Mesothelial cell of epicardium (in vitro differentiated cells): ENCODE results near the gene AQP2. TPM values are rescaled to one million over a fixed set of nuclear protein-coding genes. Genes with fewer than 3 reads are reported as not detected.

Experiments used
- DNase-seq, 2 experiments: peaks; one replicate each; pipeline ENCODE4 v3.0.0; 2021; ENCODE audit warnings: low spot score in 2 of 2; ENCODE audit not compliant: unreplicated experiment in 2 of 2
- H3K27ac Mint-ChIP-seq: 2 replicates; pipeline ENCODE4 v1.8.0; 2021; ENCODE audit warnings: mixed read lengths
- H3K27me3 Mint-ChIP-seq: 2 replicates; pipeline ENCODE4 v1.8.0; 2021; ENCODE audit warnings: low read depth, mixed read lengths
- H3K36me3 Mint-ChIP-seq: 2 replicates; pipeline ENCODE4 v1.8.0; 2021; ENCODE audit warnings: mixed read lengths
- H3K4me1 Mint-ChIP-seq: 2 replicates; pipeline ENCODE4 v1.8.0; 2021; ENCODE audit warnings: mixed read lengths
- H3K4me3 Mint-ChIP-seq: 2 replicates; pipeline ENCODE4 v1.8.0; 2021; ENCODE audit warnings: mild to moderate bottlenecking, moderate library complexity, mixed read lengths
- H3K9me3 Mint-ChIP-seq: 2 replicates; pipeline ENCODE4 v1.8.0; 2021; ENCODE audit warnings: mixed read lengths
- total RNA-seq: library from RNA; stranded (reverse); gene quantifications from 3 replicates; pipeline ENCODE4 v1.2.1, GENCODE V29; 2021
- TF ChIP-seq, protein P1 (sequence below): fragments of 200-600 bp; sonication (generic); IDR thresholded peaks from one replicate; pipeline ENCODE4 v1.5.0; 2021; ENCODE audit warnings: antibody characterized with exemption; ENCODE audit not compliant: unreplicated experiment

Gene AQP2
- total RNA-seq, 1 donor from 2014 or later = not detected

DNA sequence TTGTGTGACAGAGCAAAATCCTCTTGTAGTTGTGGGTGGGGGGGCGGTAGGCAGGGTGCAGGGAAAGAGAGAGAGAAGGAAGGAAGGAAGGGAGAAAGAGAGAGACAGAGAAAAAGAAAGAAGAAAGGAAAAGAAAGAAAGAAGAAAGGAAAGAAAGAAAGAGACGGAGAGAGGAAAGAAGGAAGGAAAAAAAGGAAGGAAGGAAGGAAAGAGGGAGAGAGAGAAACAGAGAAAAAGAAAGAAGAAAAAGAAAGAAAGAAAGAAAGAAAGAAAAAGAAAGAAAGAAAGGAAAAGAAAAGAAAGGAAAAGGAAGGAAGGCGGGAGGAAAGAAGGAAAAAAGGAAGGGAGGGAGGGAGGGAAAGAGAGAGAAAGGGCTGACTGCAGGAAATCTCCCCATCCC is 29.2 kb upstream of the AQP2 start:
- H3K27me3 Mint-ChIP-seq = peaks cover 3% of the 10 kb centered on the region
- no peak overlapping the region for H3K4me3 Mint-ChIP-seq
- no peaks in the 10 kb centered on the region for H3K9me3 Mint-ChIP-seq
- H3K27ac Mint-ChIP-seq = no peak overlapping the region
- no peak for DNase-seq
- H3K4me1 Mint-ChIP-seq = peaks cover 11% of the 10 kb centered on the region
- TF ChIP-seq, protein P1, sequence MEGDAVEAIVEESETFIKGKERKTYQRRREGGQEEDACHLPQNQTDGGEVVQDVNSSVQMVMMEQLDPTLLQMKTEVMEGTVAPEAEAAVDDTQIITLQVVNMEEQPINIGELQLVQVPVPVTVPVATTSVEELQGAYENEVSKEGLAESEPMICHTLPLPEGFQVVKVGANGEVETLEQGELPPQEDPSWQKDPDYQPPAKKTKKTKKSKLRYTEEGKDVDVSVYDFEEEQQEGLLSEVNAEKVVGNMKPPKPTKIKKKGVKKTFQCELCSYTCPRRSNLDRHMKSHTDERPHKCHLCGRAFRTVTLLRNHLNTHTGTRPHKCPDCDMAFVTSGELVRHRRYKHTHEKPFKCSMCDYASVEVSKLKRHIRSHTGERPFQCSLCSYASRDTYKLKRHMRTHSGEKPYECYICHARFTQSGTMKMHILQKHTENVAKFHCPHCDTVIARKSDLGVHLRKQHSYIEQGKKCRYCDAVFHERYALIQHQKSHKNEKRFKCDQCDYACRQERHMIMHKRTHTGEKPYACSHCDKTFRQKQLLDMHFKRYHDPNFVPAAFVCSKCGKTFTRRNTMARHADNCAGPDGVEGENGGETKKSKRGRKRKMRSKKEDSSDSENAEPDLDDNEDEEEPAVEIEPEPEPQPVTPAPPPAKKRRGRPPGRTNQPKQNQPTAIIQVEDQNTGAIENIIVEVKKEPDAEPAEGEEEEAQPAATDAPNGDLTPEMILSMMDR = no peak
- no peaks in the 10 kb centered on the region for H3K36me3 Mint-ChIP-seq

DNA sequence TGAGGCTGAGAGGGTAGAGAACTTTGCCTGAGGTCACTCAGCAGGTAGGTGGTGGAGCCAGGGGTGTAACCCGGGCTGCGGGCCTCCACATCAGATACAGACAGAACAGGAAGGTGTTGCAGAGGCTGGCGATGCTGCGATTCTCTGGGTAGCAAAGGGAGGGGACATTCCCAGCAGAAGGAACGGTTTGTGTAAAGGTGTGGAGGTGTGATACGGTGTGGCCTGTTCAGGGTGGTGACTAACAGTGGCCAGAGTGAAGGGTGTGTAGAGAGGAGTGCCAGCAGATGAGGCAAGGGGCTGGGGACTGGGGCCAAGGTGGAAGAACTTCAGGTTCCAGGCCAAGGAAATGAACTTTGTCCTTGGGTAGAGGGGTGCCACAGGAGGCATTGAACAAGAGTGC is 28.6 kb upstream of the AQP2 start:
- TF ChIP-seq, protein P1 = no peak
- Mint-ChIP-seq H3K27me3 (peaks cover 3% of the 10 kb centered on the region), H3K9me3 (no peaks in the 10 kb centered on the region), H3K36me3 (no peaks in the 10 kb centered on the region), H3K27ac (no peak overlapping the region), H3K4me1 (peaks cover 10% of the 10 kb centered on the region), H3K4me3 (no peak overlapping the region)
- no peak for DNase-seq

DNA sequence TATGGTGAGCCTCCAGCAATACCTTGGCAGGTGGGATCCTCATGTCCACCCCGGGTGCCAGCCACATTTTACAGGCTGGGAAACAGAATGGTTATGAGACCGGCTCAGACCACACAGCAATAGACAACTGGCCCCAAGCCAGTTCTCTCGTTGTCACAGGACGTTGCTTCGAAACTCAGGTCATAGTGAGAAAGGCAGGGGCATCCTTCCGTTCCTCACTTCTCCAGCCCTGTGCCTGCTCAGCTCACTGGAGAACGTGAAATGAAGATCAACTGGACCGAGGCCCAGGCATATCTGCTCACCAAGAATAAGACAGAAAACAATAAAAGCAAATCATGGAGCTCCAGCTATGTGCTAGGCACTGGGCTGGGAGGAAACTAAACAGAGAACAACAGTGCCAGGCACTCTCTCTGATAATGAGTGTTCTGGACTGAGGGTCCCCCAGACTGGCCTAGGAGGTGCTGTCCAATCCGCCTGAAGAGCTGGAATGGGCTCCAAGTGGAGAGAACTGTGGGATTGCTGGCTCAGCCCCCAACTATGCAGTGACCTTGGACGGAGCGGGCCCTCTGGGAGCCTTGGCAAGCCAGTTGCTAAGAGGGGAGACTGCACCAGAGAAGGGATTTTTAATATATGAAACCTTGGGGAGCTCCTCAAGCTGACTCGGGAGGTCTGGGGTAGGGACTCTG is 28.0 kb upstream of the AQP2 start:
- Mint-ChIP-seq H3K27ac (no peak overlapping the region), H3K36me3 (no peaks in the 10 kb centered on the region), H3K9me3 (no peaks in the 10 kb centered on the region), H3K4me3 (no peak overlapping the region), H3K27me3 (peaks cover 3% of the 10 kb centered on the region), H3K4me1 (peaks cover 6% of the 10 kb centered on the region)
- no peak for DNase-seq
- TF ChIP-seq, protein P1 = no peak

DNA sequence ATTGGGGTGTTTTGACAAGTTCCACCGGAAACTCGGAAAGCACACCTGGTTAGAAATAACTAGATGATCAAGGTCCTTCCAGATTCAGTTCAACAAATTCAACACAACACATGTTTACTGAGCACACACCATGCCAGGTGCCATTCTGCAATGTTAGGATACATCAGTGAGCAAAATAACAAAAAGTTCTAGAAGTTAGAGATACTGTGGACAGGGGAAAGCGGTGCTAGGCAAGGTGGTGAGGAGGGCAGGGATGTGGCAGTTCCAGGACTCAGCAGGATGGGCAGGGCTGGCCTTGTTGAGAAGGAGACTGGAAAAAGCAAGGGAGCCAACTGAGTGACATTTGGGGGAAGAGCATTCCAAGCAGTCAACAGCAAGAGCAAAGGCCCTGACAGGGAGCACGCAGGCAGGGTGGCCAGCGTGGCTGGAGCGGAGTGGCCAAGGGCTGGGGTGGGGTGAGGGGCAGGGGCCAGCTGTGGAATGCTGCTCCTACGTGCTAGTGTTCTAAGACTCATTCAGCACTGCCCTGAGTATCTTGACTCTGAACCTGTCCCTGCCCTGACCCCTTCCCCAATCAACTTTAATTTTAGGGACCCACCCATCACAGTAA is 27.4 kb upstream of the AQP2 start:
- no peak for DNase-seq

DNA sequence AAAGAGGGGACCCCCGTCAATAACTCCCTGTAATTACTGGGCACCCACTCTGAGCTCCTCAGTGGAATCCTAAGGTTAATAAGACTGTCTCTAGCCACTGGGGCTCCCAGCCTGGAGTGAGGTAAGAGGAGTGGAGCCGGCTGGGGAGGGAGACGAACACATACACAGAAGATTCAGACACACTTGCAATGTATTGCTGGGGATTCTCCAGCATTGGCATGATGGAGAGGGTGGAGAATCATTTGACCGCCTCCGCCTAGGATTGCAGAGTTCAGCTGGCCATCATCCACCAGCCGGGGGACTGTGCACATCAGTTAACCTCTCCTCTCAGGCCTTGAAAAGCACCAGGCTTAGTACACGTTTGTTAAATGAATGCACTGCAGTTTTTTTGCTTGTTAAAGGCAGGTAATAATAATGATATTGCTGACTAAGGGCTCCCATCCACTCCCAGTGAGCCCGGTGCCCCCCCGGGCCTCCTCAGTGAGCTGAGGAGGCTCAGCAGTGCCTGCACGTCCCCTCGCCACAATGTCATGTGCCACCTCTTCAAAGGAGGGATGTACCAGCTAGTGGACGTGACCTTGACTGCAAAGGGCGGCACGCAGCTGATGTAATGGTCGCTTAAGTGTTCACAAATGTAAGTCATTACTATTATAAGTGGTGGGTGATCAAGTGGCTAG is 26.5 kb upstream of the AQP2 start:
- H3K4me1 Mint-ChIP-seq = peaks cover 6% of the 10 kb centered on the region
- H3K36me3 Mint-ChIP-seq = no peaks in the 10 kb centered on the region
- peaks cover 7% of the 10 kb centered on the region for H3K27me3 Mint-ChIP-seq
- DNase-seq = no peak
- TF ChIP-seq, protein P1 = no peak
- H3K27ac Mint-ChIP-seq = no peak overlapping the region
- H3K4me3 Mint-ChIP-seq = no peak overlapping the region
- no peaks in the 10 kb centered on the region for H3K9me3 Mint-ChIP-seq

More for the DNA sequence above, 27.4 kb upstream of the AQP2 start:
- Mint-ChIP-seq H3K27me3 (peaks cover 3% of the 10 kb centered on the region), H3K4me1 (peaks cover 6% of the 10 kb centered on the region), H3K9me3 (no peaks in the 10 kb centered on the region), H3K4me3 (no peak overlapping the region), H3K27ac (no peak overlapping the region), H3K36me3 (no peaks in the 10 kb centered on the region)
- TF ChIP-seq, protein P1 = no peak
